ENCODE results near the gene KRT4.

- TF ChIP-seq CTCF (IDR thresholded peaks at IDR 0.05) (no peak), POLR2A (IDR thresholded peaks at IDR 0.05) (no peak)
Measured at GRCh38 chr12:52763036-52763659, 50.8 kb downstream of the KRT4 start.
